Activated T-helper 1 cell treated with anti-CD3 and anti-CD28 coated beads, Interleukin-12 subunit alpha, Interleukin-12 subunit beta, Interleukin-2, Interleukin-4 antibody, amounts not matched to agents 30 ng/mL and 10 ng/mL and 1 ng/mL, durations not matched to agents 14 hours and 24 hours and 36 hours (primary cell): Measurements from ENCODE around the gene ENTREP3. TPM values are rescaled to one million over a fixed set of nuclear protein-coding genes. Genes with fewer than 3 reads are reported as not detected.

Experiments used
- DNase-seq: peaks from one replicate; pipeline ENCODE4 v3.0.0; 2021; ENCODE audit warnings: low spot score
- H3K27ac Mint-ChIP-seq: one replicate; pipeline ENCODE4 v1.8.0; 2021; ENCODE audit warnings: mild to moderate bottlenecking, mixed read lengths
- H3K27me3 Mint-ChIP-seq: one replicate; pipeline ENCODE4 v1.8.0; 2022; ENCODE audit warnings: mild to moderate bottlenecking, moderate library complexity, mixed read lengths; ENCODE audit not compliant: insufficient read depth
- H3K36me3 Mint-ChIP-seq: one replicate; pipeline ENCODE4 v1.8.0; 2021; ENCODE audit warnings: low read depth, mixed read lengths
- H3K4me1 Mint-ChIP-seq: one replicate; pipeline ENCODE4 v1.8.0; 2021; ENCODE audit warnings: low read depth, mixed read lengths
- H3K4me3 Mint-ChIP-seq: one replicate; pipeline ENCODE4 v1.8.0; 2021; ENCODE audit warnings: mild to moderate bottlenecking, moderate library complexity, mixed read lengths
- H3K9me3 Mint-ChIP-seq: one replicate; pipeline ENCODE4 v1.8.0; 2021; ENCODE audit warnings: mixed read lengths
- intact Hi-C: fragments of 100-400 bp; cut with micrococcal nuclease; formaldehyde crosslinking; loops from one replicate; pipeline ENCODE4 v1.15.1; 2024
- total RNA-seq: library from RNA; stranded (reverse); gene quantifications from 2 replicates; pipeline ENCODE4 v1.2.3, GENCODE V29; 2022

ENTREP3 gene
- total RNA-seq, 1 donor from 2014 or later, result 40.3 TPM

- peaks cover 4% of the 10 kb centered on the region for H3K36me3 Mint-ChIP-seq
- no peaks in the 10 kb centered on the region for H3K27me3 Mint-ChIP-seq
- DNase-seq, result peak; percentile 83
- intact Hi-C loops, result loop anchor here (1.0 to 5.0 kb wide), 5 partner anchors 19 to 1655 kb away; partner anchors contain the start of genes NTRK1 and SCAMP3
- no peaks in the 10 kb centered on the region for H3K9me3 Mint-ChIP-seq
- H3K4me1 Mint-ChIP-seq, result peaks cover 25% of the 10 kb centered on the region
- peak overlapping the region; percentile 79 for H3K4me3 Mint-ChIP-seq
- H3K27ac Mint-ChIP-seq, result peak overlapping the region; percentile 87
These were observed 48.1 kb downstream of the ENTREP3 start for GRCh38 chr1:155206891-155207805.

GRCh38 chr1:155205969-155206593 is 49.2 kb downstream of the ENTREP3 start:
- H3K4me3 Mint-ChIP-seq, result no peak overlapping the region
- H3K36me3 Mint-ChIP-seq, result peaks cover 2% of the 10 kb centered on the region
- H3K4me1 Mint-ChIP-seq, result peaks cover 25% of the 10 kb centered on the region
- intact Hi-C loops, result loop anchor here (5.0 kb wide), 2 partner anchors 56 to 1656 kb away; partner anchors contain the start of genes NTRK1 and SCAMP3
- DNase-seq, result no peak
- no peaks in the 10 kb centered on the region for H3K27me3 Mint-ChIP-seq
- H3K9me3 Mint-ChIP-seq, result no peaks in the 10 kb centered on the region
- H3K27ac Mint-ChIP-seq, result no peak overlapping the region

DNA sequence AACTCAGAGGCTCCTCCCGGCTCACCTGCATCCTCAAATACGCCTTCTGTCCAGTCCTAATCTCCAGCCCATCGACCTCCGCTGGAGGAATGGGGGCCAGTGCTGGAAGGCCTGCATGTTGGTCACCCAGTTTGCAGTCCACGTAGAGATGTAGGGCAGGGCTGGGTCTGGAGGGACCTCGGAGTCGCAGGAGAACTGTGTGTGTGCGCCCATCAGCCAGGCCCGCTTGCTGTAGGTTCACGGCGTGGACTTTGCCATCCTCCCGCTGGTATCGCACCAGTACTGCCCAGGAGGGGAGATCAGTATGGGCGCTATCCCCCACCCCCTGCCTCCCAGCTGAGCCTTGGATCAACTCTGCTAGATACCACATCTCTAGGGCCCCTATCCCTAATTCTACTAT is 50.2 kb downstream of the ENTREP3 start:
- intact Hi-C loops, result loop anchor here (5.0 kb wide), 2 partner anchors 57 to 1657 kb away; partner anchors contain the start of genes NTRK1 and SCAMP3
- no peak for DNase-seq

DNA sequence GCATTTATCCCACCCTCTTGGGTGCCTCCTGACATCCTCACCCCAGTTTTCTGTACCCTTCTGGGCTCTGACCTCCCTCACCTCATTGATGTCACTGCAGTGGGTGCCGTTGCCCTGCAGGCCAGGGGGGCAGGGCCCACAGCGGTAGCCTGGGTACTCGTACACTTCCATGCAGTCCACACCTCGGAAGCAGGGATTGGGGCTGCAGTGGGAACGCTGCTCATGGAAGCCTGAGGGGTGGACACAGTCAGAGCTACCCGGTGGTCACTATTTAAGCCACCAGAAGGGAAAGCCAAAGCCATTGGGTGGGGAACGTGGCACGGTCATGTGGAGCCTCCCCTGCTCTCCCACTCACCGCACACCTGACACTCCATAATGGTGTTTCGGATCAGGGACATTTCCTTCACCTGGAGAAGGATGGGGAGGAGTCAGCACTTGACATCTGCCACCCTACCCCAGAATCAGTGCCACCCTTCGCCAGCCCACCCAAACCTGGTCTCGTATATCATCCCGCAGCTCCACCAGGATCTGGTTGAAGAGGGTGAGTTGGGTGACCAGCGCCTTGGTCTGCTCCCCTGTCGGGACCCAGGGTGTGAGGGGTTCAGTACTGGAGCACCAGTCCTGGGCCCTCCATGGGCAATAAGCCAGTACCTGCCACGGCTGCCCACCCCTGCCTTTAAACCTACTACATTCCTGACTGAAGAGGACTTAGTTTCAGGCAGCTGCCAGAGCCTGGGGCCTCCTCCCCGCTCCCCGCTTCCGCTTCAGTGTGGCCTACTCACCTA is 52.4 kb downstream of the ENTREP3 start:
- H3K27ac Mint-ChIP-seq, result no peak overlapping the region
- no peak for DNase-seq
- no peak overlapping the region for H3K4me3 Mint-ChIP-seq

More for the DNA sequence above, 50.2 kb downstream of the ENTREP3 start:
- peaks cover 24% of the 10 kb centered on the region for H3K4me1 Mint-ChIP-seq
- H3K27me3 Mint-ChIP-seq, result no peaks in the 10 kb centered on the region
- no peak overlapping the region for H3K4me3 Mint-ChIP-seq
- no peaks in the 10 kb centered on the region for H3K9me3 Mint-ChIP-seq
- peaks cover 10% of the 10 kb centered on the region for H3K36me3 Mint-ChIP-seq
- no peak overlapping the region for H3K27ac Mint-ChIP-seq

DNA sequence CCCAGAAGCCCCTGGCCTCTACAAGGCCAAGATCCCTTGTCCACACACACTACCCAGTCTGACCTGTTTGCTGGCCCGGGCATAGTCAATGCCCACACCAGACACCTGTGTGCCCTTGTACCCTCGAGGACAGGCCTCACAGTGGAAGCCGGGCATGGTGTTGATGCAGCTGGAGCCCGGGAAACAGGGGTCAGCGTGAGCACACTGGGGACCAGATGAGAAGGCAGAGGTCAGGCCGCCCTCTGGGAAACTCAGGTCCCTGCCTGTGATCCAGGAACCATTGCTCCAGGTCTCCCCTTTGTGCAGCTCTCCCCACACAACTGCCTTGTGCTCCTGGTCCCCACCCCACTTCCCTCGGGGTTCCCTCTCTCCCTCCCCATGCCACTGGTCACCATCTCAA is 53.1 kb downstream of the ENTREP3 start:
- Mint-ChIP-seq H3K4me3 (no peak overlapping the region), H3K27me3 (no peaks in the 10 kb centered on the region), H3K9me3 (no peaks in the 10 kb centered on the region), H3K4me1 (peaks cover 7% of the 10 kb centered on the region), H3K36me3 (peaks cover 19% of the 10 kb centered on the region), H3K27ac (no peak overlapping the region)
- intact Hi-C loops, result no loop called here
- DNase-seq, result no peak

More for the DNA sequence above, 52.4 kb downstream of the ENTREP3 start:
- intact Hi-C loops, result no loop called here
- H3K4me1 Mint-ChIP-seq, result peaks cover 12% of the 10 kb centered on the region
- H3K27me3 Mint-ChIP-seq, result no peaks in the 10 kb centered on the region
- peaks cover 15% of the 10 kb centered on the region for H3K36me3 Mint-ChIP-seq
- no peaks in the 10 kb centered on the region for H3K9me3 Mint-ChIP-seq

DNA sequence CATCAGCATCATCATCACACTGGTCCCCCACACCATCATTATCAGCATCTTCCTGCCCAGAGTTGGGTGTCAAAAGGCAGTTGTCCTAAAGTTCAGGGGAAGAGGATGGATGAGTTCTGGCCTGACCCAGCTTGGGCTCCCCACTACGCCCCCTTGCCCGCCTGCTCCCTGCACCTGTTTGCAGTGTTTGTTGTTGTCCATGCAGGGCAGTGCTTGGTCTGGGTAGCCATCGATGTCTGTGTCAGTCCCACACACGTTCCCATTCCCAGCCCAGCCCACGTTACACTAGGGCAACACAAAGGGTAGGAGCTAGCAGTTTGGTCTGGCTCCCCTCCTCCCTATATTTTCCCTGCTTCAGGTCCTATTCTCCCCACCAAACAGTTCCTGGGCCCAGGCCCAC is 54.4 kb downstream of the ENTREP3 start:
- H3K36me3 Mint-ChIP-seq, result peaks cover 26% of the 10 kb centered on the region
- intact Hi-C loops, result no loop called here
- DNase-seq, result no peak
- no peak overlapping the region for H3K27ac Mint-ChIP-seq
- no peak overlapping the region for H3K4me3 Mint-ChIP-seq
- no peaks in the 10 kb centered on the region for H3K9me3 Mint-ChIP-seq
- H3K4me1 Mint-ChIP-seq, result peaks cover 6% of the 10 kb centered on the region
- H3K27me3 Mint-ChIP-seq, result no peaks in the 10 kb centered on the region

DNA sequence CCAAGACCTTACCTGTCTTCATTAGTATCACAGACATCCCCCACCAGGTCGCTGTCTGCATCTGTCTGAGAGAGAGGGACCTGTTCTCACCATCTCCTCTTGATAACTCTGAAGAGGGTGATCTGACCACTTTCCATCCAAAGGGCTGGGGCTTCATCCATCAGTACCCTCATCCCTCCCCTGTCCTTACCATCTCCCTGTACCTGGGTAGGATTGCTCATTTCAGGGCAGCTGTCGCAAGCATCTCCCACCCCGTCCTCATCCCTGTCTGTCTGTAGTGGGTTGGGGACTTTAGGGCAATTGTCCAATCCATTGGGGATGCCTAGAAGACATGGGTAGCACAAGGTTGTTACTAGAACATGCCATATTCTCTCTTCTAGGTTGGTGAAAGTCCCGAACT is 55.5 kb downstream of the ENTREP3 start:
- DNase-seq, result no peak
- intact Hi-C loops, result no loop called here
- Mint-ChIP-seq H3K27me3 (no peaks in the 10 kb centered on the region), H3K36me3 (peaks cover 26% of the 10 kb centered on the region), H3K27ac (no peak overlapping the region), H3K4me3 (no peak overlapping the region), H3K4me1 (peaks cover 13% of the 10 kb centered on the region), H3K9me3 (no peaks in the 10 kb centered on the region)

GRCh38 chr1:155198547-155198906 is 56.8 kb downstream of the ENTREP3 start:
- Mint-ChIP-seq H3K36me3 (peaks cover 24% of the 10 kb centered on the region), H3K4me3 (no peak overlapping the region), H3K9me3 (no peaks in the 10 kb centered on the region), H3K4me1 (peaks cover 23% of the 10 kb centered on the region), H3K27ac (no peak overlapping the region), H3K27me3 (no peaks in the 10 kb centered on the region)
- intact Hi-C loops, result no loop called here
- no peak for DNase-seq

DNA sequence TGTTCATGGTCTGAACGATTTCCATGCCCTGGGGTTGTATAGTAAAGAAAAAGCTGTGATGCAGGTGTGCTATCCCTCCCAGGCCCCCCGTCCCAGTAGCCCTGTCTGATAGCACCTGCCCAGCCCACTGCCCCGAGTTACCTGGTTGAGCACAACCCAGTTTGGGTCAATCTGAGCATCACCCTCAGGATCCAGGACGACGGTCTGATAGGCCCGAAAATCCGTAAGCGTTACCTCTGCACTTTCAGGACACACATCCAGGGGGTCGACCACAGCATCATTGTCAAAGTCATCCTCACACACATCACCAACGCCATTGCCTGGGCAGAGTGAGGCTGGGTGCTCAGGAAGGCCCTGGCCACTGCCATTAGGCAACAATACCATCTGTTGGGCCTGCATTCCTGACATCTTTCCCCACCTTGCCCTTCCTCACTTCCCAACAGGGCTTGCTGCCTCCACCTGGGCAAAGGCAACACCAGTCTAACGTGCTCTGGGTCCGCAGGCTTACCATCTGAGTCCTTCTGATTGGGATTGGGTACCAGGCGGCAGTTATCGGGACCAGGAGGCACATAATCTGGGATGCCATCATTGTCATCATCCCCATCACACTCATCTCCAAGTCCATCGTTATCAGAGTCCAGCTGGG is 57.3 kb downstream of the ENTREP3 start:
- Mint-ChIP-seq H3K9me3 (no peaks in the 10 kb centered on the region), H3K27ac (no peak overlapping the region), H3K36me3 (peaks cover 24% of the 10 kb centered on the region), H3K4me1 (peaks cover 28% of the 10 kb centered on the region), H3K4me3 (no peak overlapping the region), H3K27me3 (no peaks in the 10 kb centered on the region)
- DNase-seq, result no peak
- intact Hi-C loops, result no loop called here

Other genes with a start within 250 kb of the ENTREP3 start
- 0.26 and 0.27 TPM in 2 replicates for gene DCST2, start 221.7 kb downstream of the ENTREP3 start, total RNA-seq
- gene DCST1, start 221.7 kb downstream of the ENTREP3 start, total RNA-seq, result not detected in 2 replicates
- 82.9 and 86.8 TPM in 2 replicates for gene ADAM15, start 204.2 kb downstream of the ENTREP3 start, total RNA-seq
- gene EFNA4, start 191.7 kb downstream of the ENTREP3 start, total RNA-seq, result 5.7 and 6.8 TPM in 2 replicates
- 2.8 and 3.0 TPM in 2 replicates for gene EFNA3, start 176.6 kb downstream of the ENTREP3 start, total RNA-seq
- gene EFNA1, start 127.6 kb downstream of the ENTREP3 start, total RNA-seq, result not detected in 2 replicates
- 45.7 and 47.7 TPM in 2 replicates for gene SLC50A1, start 119.6 kb downstream of the ENTREP3 start, total RNA-seq
- gene DPM3, start 115.0 kb downstream of the ENTREP3 start, total RNA-seq, result 43.7 and 45.1 TPM in 2 replicates
- 230 and 238 TPM in 2 replicates for gene KRTCAP2, start 82.2 kb downstream of the ENTREP3 start, total RNA-seq
- 10.2 and 12.6 TPM in 2 replicates for gene TRIM46, start 81.6 kb downstream of the ENTREP3 start, total RNA-seq
- 9.7 and 10.0 TPM in 2 replicates for gene THBS3, start 47.6 kb downstream of the ENTREP3 start, total RNA-seq
- gene MTX1, start 46.8 kb downstream of the ENTREP3 start, total RNA-seq, result 61.8 and 62.3 TPM in 2 replicates
- gene SCAMP3, start 6.9 kb upstream of the ENTREP3 start, total RNA-seq, result 147 and 168 TPM in 2 replicates
- 87.0 and 91.6 TPM in 2 replicates for gene CLK2, start 18.0 kb upstream of the ENTREP3 start, total RNA-seq
- gene HCN3, start 22.0 kb upstream of the ENTREP3 start, total RNA-seq, result 2.5 and 3.3 TPM in 2 replicates
- gene PKLR, start 46.0 kb upstream of the ENTREP3 start, total RNA-seq, result 0.05 and 0.15 TPM in 2 replicates
- 274 and 289 TPM in 2 replicates for gene FDPS, start 53.4 kb upstream of the ENTREP3 start, total RNA-seq
- 28.7 and 34.7 TPM in 2 replicates for gene RUSC1, start 65.4 kb upstream of the ENTREP3 start, total RNA-seq